Gastroesophageal sphincter (tissue), 3 donors: ENCODE data around the gene PARN.

Source experiments
- POLR2AphosphoS5 ChIP-seq: sonication (generic); formaldehyde crosslinking; IDR thresholded peaks from one replicate; pipeline ENCODE4 v1.6.1; 2017; ENCODE audit warnings: antibody characterized with exemption
- TF ChIP-seq, protein P1 (sequence below), 4 experiments: fragments of 200-600 bp in 2 of 4; fragments of 450-650 bp in 2 of 4; sonication (generic) in 1 of 4; IDR thresholded peaks; one replicate each; pipeline ENCODE4 v1.5.1; 2017 to 2019; ENCODE audit warnings: antibody characterized with exemption in 4 of 4, mild to moderate bottlenecking in 2 of 4, moderate library complexity in 2 of 4

DNA sequence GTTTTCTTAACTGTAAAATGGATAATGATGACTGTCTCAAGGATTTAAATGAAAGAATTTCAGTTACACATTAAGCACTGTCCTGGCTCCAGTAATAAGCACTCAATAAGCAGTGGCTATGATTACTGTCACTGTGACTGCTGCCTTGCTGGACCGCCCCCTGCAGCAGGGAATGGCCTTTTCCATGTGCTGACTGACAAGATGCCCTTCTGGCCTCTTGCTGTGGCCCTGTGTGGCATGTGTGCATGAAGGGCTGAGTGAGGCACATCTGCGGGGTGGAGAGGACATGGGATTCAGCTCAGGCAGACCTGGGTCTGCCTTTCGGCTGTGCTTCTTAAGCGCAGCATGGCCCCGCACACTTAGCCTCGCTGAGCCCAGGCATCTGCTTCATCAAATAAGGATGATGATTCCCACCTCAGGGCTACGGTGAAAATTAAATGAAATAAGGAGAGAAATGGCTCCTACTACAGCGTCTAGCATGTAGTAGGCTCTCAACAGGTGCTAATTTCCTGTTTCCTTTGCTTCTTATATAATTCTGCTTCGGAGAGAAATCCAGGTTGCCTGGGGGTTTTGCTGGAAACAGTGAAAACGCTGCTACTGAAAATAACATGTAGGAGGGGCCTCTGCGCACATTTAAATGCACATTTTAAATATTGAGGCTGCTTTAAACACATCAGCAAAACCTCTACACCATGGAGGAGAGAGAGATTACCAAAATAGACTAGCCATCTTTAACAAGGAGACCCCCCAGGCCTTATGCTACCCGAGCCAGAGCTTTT lies 183.9 kb downstream of the PARN start:
- TF ChIP-seq, protein P1, sequence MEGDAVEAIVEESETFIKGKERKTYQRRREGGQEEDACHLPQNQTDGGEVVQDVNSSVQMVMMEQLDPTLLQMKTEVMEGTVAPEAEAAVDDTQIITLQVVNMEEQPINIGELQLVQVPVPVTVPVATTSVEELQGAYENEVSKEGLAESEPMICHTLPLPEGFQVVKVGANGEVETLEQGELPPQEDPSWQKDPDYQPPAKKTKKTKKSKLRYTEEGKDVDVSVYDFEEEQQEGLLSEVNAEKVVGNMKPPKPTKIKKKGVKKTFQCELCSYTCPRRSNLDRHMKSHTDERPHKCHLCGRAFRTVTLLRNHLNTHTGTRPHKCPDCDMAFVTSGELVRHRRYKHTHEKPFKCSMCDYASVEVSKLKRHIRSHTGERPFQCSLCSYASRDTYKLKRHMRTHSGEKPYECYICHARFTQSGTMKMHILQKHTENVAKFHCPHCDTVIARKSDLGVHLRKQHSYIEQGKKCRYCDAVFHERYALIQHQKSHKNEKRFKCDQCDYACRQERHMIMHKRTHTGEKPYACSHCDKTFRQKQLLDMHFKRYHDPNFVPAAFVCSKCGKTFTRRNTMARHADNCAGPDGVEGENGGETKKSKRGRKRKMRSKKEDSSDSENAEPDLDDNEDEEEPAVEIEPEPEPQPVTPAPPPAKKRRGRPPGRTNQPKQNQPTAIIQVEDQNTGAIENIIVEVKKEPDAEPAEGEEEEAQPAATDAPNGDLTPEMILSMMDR (IDR thresholded peaks at IDR 0.05) = no peak
- no peak for TF ChIP-seq POLR2AphosphoS5
